Measurements from ENCODE around the gene SLFNL1.

SLFNL1 gene

GRCh38 chr1:40986956-40987355 lies 34.6 kb downstream of the SLFNL1 start:
- no peak for DNase-seq (ENCODE audit: low read depth, low spot score)

- no peak for DNase-seq (ENCODE audit: low read depth, low spot score)
Measured at GRCh38 chr1:40986328-40986783, 35.2 kb downstream of the SLFNL1 start.

GRCh38 chr1:40985875-40986274 lies 35.6 kb downstream of the SLFNL1 start:
- DNase-seq (ENCODE audit: low read depth, low spot score), result no peak

GRCh38 chr1:40985161-40985560 lies 36.4 kb downstream of the SLFNL1 start:
- DNase-seq (ENCODE audit: low read depth, low spot score), result no peak

- no peak for DNase-seq (ENCODE audit: low read depth, low spot score)
Measured at GRCh38 chr1:40984531-40984930, 37.0 kb downstream of the SLFNL1 start.

- no peak for DNase-seq (ENCODE audit: low read depth, low spot score)
Measured at GRCh38 chr1:40984066-40984465, 37.5 kb downstream of the SLFNL1 start.

GRCh38 chr1:40983286-40983685 lies 38.2 kb downstream of the SLFNL1 start:
- DNase-seq (ENCODE audit: low read depth, low spot score), result no peak

GRCh38 chr1:40982721-40983120 lies 38.8 kb downstream of the SLFNL1 start:
- no peak for DNase-seq (ENCODE audit: low read depth, low spot score)

GRCh38 chr1:40981691-40982448 lies 39.7 kb downstream of the SLFNL1 start:
- no peak for DNase-seq (ENCODE audit: low read depth, low spot score)

GRCh38 chr1:40980453-40981121 lies 40.9 kb downstream of the SLFNL1 start:
- DNase-seq (ENCODE audit: low read depth, low spot score), result no peak

- no peak for DNase-seq (ENCODE audit: low read depth, low spot score)
Measured at GRCh38 chr1:40980068-40980452, 41.5 kb downstream of the SLFNL1 start.

- DNase-seq (ENCODE audit: low read depth, low spot score), result peak; percentile 78
Measured at GRCh38 chr1:40979241-40980067, 42.1 kb downstream of the SLFNL1 start, which contains the start of gene CTPS1. Gene CTPS1, plus strand, starts transcription at chr1:40979696. Its CDS starts 3,595 bp downstream, at chr1:40983291.

- DNase-seq (ENCODE audit: low read depth, low spot score), result no peak
Measured at GRCh38 chr1:40978886-40979240, 42.7 kb downstream of the SLFNL1 start.

- DNase-seq (ENCODE audit: low read depth, low spot score), result no peak
Measured at GRCh38 chr1:40977716-40978115, 43.8 kb downstream of the SLFNL1 start.

- no peak for DNase-seq (ENCODE audit: low read depth, low spot score)
Measured at GRCh38 chr1:40976952-40977690, 44.4 kb downstream of the SLFNL1 start.

- no peak for DNase-seq (ENCODE audit: low read depth, low spot score)
Measured at GRCh38 chr1:40974945-40975344, 46.6 kb downstream of the SLFNL1 start.

- DNase-seq (ENCODE audit: low read depth, low spot score), result no peak
Measured at GRCh38 chr1:40973912-40974311, 47.6 kb downstream of the SLFNL1 start.

- DNase-seq (ENCODE audit: low read depth, low spot score), result no peak
Measured at GRCh38 chr1:40971966-40972365, 49.6 kb downstream of the SLFNL1 start.

GRCh38 chr1:40969445-40969844 lies 52.1 kb downstream of the SLFNL1 start:
- DNase-seq (ENCODE audit: low read depth, low spot score), result no peak

GRCh38 chr1:40966417-40966816 lies 55.1 kb downstream of the SLFNL1 start:
- no peak for DNase-seq (ENCODE audit: low read depth, low spot score)
